Activated T-cell treated with anti-CD3 and anti-CD28 coated beads, Interleukin-2, amount 50 U/mL, for 72 hours (primary cell): Measurements from ENCODE around the gene ZNF577. TPM values are rescaled to one million over a fixed set of nuclear protein-coding genes. Genes with fewer than 3 reads are reported as not detected.
A peak's percentile ranks its signal among the peaks of the same experiment; 100 is the strongest.

ENCODE experiments used
- ATAC-seq, 2 donors: fragments of 150-1000 bp; cut with Tn5 transposase; replicated peaks in 1 of 2; 2 replicates each; pipeline ENCODE4 v1.10.0; 2021; ENCODE audit warnings: moderate library complexity in 2 of 2, mild to moderate bottlenecking in 1 of 2
- DNase-seq, 2 donors: peaks; one replicate each; pipeline ENCODE4 v3.0.0; 2021 to 2022; ENCODE audit warnings: mixed read lengths in 1 of 2
- H3K27ac Mint-ChIP-seq: one replicate; pipeline ENCODE4 v1.8.0; 2022; ENCODE audit warnings: mild to moderate bottlenecking, moderate library complexity, mixed read lengths
- H3K27me3 Mint-ChIP-seq: one replicate; pipeline ENCODE4 v1.8.0; 2022; ENCODE audit warnings: low read depth, mixed read lengths
- H3K36me3 Mint-ChIP-seq, 2 donors: one replicate each; pipeline ENCODE4 v1.8.0; 2022; ENCODE audit warnings: mixed read lengths in 2 of 2, mild to moderate bottlenecking in 1 of 2; ENCODE audit not compliant: insufficient read depth in 2 of 2
- H3K4me1 Mint-ChIP-seq: one replicate; pipeline ENCODE4 v1.8.0; 2022; ENCODE audit warnings: low read depth, mixed read lengths
- H3K4me3 Mint-ChIP-seq, 2 donors: one replicate each; pipeline ENCODE4 v1.8.0; 2022; ENCODE audit warnings: mild to moderate bottlenecking in 2 of 2, mixed read lengths in 2 of 2, moderate library complexity in 2 of 2
- H3K9me3 Mint-ChIP-seq, 2 donors: one replicate each; pipeline ENCODE4 v1.8.0; 2022; ENCODE audit warnings: mixed read lengths in 2 of 2
- total RNA-seq, 2 donors: library from RNA; stranded (reverse); gene quantifications; one replicate each; pipeline ENCODE4 v1.2.3, GENCODE V29; 2022

Gene ZNF577
- total RNA-seq, 2 donors from 2014 or later, result 9.4 to 11.0 TPM

GRCh38 chr19:51905206-51905605 lies 17.5 kb upstream of the ZNF577 start:
- DNase-seq, result no peak
- H3K27me3 Mint-ChIP-seq, result peaks cover 26% of the 10 kb centered on the region
- peaks cover 28% of the 10 kb centered on the region for H3K4me1 Mint-ChIP-seq
- peak; percentile 16 to 21 for ATAC-seq
- H3K9me3 Mint-ChIP-seq, result peaks cover 32 to 35% of the 10 kb centered on the region in 2 donors
- H3K27ac Mint-ChIP-seq, result peak overlapping the region; percentile 91
- H3K36me3 Mint-ChIP-seq, result peaks cover 54 to 79% of the 10 kb centered on the region in 2 donors
- H3K4me3 Mint-ChIP-seq, result peak overlapping the region; percentile 91 to 93

GRCh38 chr19:51904331-51905165 lies 16.8 kb upstream of the ZNF577 start, which contains the start of gene ZNF649:
Gene ZNF649 (minus strand): TSS chr19:51905017. CDS start chr19:51900107, 4,910 bp downstream.
- peaks cover 21% of the 10 kb centered on the region for H3K27me3 Mint-ChIP-seq
- DNase-seq (peak; percentile 85 to 88), ATAC-seq (peak; percentile 95 to 97)
- peaks cover 28% of the 10 kb centered on the region for H3K4me1 Mint-ChIP-seq
- H3K36me3 Mint-ChIP-seq, result peaks cover 59 to 81% of the 10 kb centered on the region in 2 donors
- peak within 1 kb of the TSS; percentile 91 for H3K27ac Mint-ChIP-seq
- peak within 1 kb of the TSS; percentile 91 to 93 for H3K4me3 Mint-ChIP-seq
- H3K9me3 Mint-ChIP-seq, result peaks cover 29 to 37% of the 10 kb centered on the region in 2 donors

GRCh38 chr19:51903192-51903591 lies 15.4 kb upstream of the ZNF577 start:
- H3K9me3 Mint-ChIP-seq, result peaks cover 23 to 34% of the 10 kb centered on the region in 2 donors
- no peak overlapping the region for H3K27ac Mint-ChIP-seq
- no peak for DNase-seq

GRCh38 chr19:51901860-51902259 lies 14.1 kb upstream of the ZNF577 start:
- DNase-seq (no peak), ATAC-seq (no peak)
- Mint-ChIP-seq H3K4me3 (no peak overlapping the region), H3K4me1 (peaks cover 23% of the 10 kb centered on the region), H3K36me3 (peaks cover 55 to 87% of the 10 kb centered on the region in 2 donors), H3K9me3 (peaks cover 18 to 33% of the 10 kb centered on the region in 2 donors), H3K27ac (no peak overlapping the region), H3K27me3 (no peaks in the 10 kb centered on the region)

More at GRCh38 chr19:51903192-51903591, 15.4 kb upstream of the ZNF577 start:
- Mint-ChIP-seq H3K36me3 (peaks cover 56 to 85% of the 10 kb centered on the region in 2 donors), H3K27me3 (peaks cover 9% of the 10 kb centered on the region), H3K4me3 (peak overlapping the region; percentile 62 to 93), H3K4me1 (peaks cover 28% of the 10 kb centered on the region)
- ATAC-seq, result no peak

GRCh38 chr19:51891193-51891747 lies 3.5 kb upstream of the ZNF577 start:
- Mint-ChIP-seq H3K4me1 (peaks cover 12% of the 10 kb centered on the region), H3K36me3 (peaks cover 70 to 91% of the 10 kb centered on the region in 2 donors), H3K27ac (no peak overlapping the region), H3K27me3 (no peaks in the 10 kb centered on the region), H3K4me3 (no peak overlapping the region), H3K9me3 (peaks cover 33 to 53% of the 10 kb centered on the region in 2 donors)
- no peak for DNase-seq
- ATAC-seq, result no peak

GRCh38 chr19:51889934-51890333 lies 2.2 kb upstream of the ZNF577 start:
- Mint-ChIP-seq H3K27ac (no peak overlapping the region), H3K27me3 (no peaks in the 10 kb centered on the region), H3K4me3 (no peak overlapping the region), H3K36me3 (peaks cover 67 to 88% of the 10 kb centered on the region in 2 donors), H3K4me1 (peaks cover 12% of the 10 kb centered on the region), H3K9me3 (peaks cover 32 to 46% of the 10 kb centered on the region in 2 donors)
- DNase-seq (no peak), ATAC-seq (no peak)

GRCh38 chr19:51884713-51885112 lies 3.0 kb downstream of the ZNF577 start:
- ATAC-seq (no peak), DNase-seq (no peak)
- H3K4me3 Mint-ChIP-seq, result no peak overlapping the region
- H3K27me3 Mint-ChIP-seq, result no peaks in the 10 kb centered on the region
- H3K27ac Mint-ChIP-seq, result no peak overlapping the region
- peaks cover 31 to 35% of the 10 kb centered on the region in 2 donors for H3K9me3 Mint-ChIP-seq
- H3K4me1 Mint-ChIP-seq, result peaks cover 12% of the 10 kb centered on the region
- peaks cover 60 to 80% of the 10 kb centered on the region in 2 donors for H3K36me3 Mint-ChIP-seq

- Mint-ChIP-seq H3K27ac (no peak overlapping the region), H3K4me1 (peaks cover 1% of the 10 kb centered on the region), H3K9me3 (peaks cover 27 to 28% of the 10 kb centered on the region in 2 donors), H3K36me3 (peaks cover 54 to 76% of the 10 kb centered on the region in 2 donors), H3K27me3 (no peaks in the 10 kb centered on the region), H3K4me3 (no peak overlapping the region)
- DNase-seq (no peak), ATAC-seq (no peak)
Measured at GRCh38 chr19:51882518-51882917, 5.2 kb downstream of the ZNF577 start.

- Mint-ChIP-seq H3K27me3 (no peaks in the 10 kb centered on the region), H3K4me3 (no peak overlapping the region), H3K9me3 (peaks cover 45 to 61% of the 10 kb centered on the region in 2 donors), H3K27ac (no peak overlapping the region), H3K36me3 (peaks cover 66 to 82% of the 10 kb centered on the region in 2 donors), H3K4me1 (no peaks in the 10 kb centered on the region)
- DNase-seq, result no peak
- no peak for ATAC-seq
Measured at GRCh38 chr19:51873097-51873496, 14.7 kb downstream of the ZNF577 start.

GRCh38 chr19:51861870-51862622 lies 25.7 kb downstream of the ZNF577 start:
- ATAC-seq (no peak), DNase-seq (no peak)
- peaks cover 28 to 38% of the 10 kb centered on the region in 2 donors for H3K9me3 Mint-ChIP-seq
- no peak overlapping the region for H3K27ac Mint-ChIP-seq
- H3K36me3 Mint-ChIP-seq, result peaks cover 31 to 60% of the 10 kb centered on the region in 2 donors
- H3K4me3 Mint-ChIP-seq, result no peak overlapping the region
- no peaks in the 10 kb centered on the region for H3K4me1 Mint-ChIP-seq
- H3K27me3 Mint-ChIP-seq, result no peaks in the 10 kb centered on the region

GRCh38 chr19:51837145-51837544 lies 50.6 kb downstream of the ZNF577 start:
- Mint-ChIP-seq H3K4me1 (no peaks in the 10 kb centered on the region), H3K36me3 (peaks cover 7 to 8% of the 10 kb centered on the region in 2 donors), H3K4me3 (no peak overlapping the region), H3K27me3 (no peaks in the 10 kb centered on the region), H3K9me3 (peaks cover 17 to 20% of the 10 kb centered on the region in 2 donors), H3K27ac (no peak overlapping the region)
- ATAC-seq, result no peak
- no peak for DNase-seq

- peaks cover 6 to 12% of the 10 kb centered on the region in 2 donors for H3K36me3 Mint-ChIP-seq
- no peaks in the 10 kb centered on the region for H3K27me3 Mint-ChIP-seq
- H3K4me3 Mint-ChIP-seq, result no peak overlapping the region
- peaks cover 21 to 23% of the 10 kb centered on the region in 2 donors for H3K9me3 Mint-ChIP-seq
- ATAC-seq (no peak), DNase-seq (no peak)
- H3K4me1 Mint-ChIP-seq, result no peaks in the 10 kb centered on the region
- no peak overlapping the region for H3K27ac Mint-ChIP-seq
Measured at GRCh38 chr19:51830274-51830673, 57.5 kb downstream of the ZNF577 start.
